ENCODE results near the gene SINHCAF.

Gene SINHCAF

GRCh38 chr12:31315784-31316465 lies 10.0 kb downstream of the SINHCAF start:
- Histone ChIP-seq H3K4me1 (ENCODE audit: low read length) (peaks cover 36% of the 10 kb centered on the region), H3K9me2 (replicated peaks; ENCODE audit: insufficient read depth, low read length) (no peaks in the 10 kb centered on the region), H3F3A (ENCODE audit: insufficient read depth, low read length) (peaks cover 12% of the 10 kb centered on the region), H3K27me3 (replicated peaks; ENCODE audit: insufficient read depth, low read length) (no peaks in the 10 kb centered on the region), H3K79me2 (ENCODE audit: low read length) (peaks cover 100% of the 10 kb centered on the region), H4K20me1 (ENCODE audit: insufficient read depth, low read length) (peaks cover 51% of the 10 kb centered on the region), H3K9me3 (replicated peaks; ENCODE audit: insufficient read depth, low read length) (no peaks in the 10 kb centered on the region), H3K4me3 (ENCODE audit: low read length) (no peak overlapping the region), H2AFZ (ENCODE audit: low read length) (no peak overlapping the region), H3K4me2 (ENCODE audit: low read depth, low read length) (no peak overlapping the region), H3K36me3 (replicated peaks; ENCODE audit: insufficient read depth, low read length) (0 out of 2 replicates have a peak, but pooled peaks cover 4% of the 10 kb centered on the region), H3K9ac (ENCODE audit: low read length) (no peak overlapping the region), H3K27ac (ENCODE audit: low read length) (no peak overlapping the region)
- no peak for DNase-seq
- no peak for TF ChIP-seq EZH2 (optimal IDR thresholded peaks at IDR 0.05; ENCODE audit: low read depth, low read length)
- no peak for TF ChIP-seq EZH2phosphoT487 (IDR thresholded peaks at IDR 0.05; ENCODE audit: low read length)
- TF ChIP-seq, protein P1, sequence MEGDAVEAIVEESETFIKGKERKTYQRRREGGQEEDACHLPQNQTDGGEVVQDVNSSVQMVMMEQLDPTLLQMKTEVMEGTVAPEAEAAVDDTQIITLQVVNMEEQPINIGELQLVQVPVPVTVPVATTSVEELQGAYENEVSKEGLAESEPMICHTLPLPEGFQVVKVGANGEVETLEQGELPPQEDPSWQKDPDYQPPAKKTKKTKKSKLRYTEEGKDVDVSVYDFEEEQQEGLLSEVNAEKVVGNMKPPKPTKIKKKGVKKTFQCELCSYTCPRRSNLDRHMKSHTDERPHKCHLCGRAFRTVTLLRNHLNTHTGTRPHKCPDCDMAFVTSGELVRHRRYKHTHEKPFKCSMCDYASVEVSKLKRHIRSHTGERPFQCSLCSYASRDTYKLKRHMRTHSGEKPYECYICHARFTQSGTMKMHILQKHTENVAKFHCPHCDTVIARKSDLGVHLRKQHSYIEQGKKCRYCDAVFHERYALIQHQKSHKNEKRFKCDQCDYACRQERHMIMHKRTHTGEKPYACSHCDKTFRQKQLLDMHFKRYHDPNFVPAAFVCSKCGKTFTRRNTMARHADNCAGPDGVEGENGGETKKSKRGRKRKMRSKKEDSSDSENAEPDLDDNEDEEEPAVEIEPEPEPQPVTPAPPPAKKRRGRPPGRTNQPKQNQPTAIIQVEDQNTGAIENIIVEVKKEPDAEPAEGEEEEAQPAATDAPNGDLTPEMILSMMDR (IDR thresholded peaks at IDR 0.05; ENCODE audit: low read length), result no peak

- Histone ChIP-seq H3K4me2 (ENCODE audit: low read depth, low read length) (no peak overlapping the region), H3K9me2 (replicated peaks; ENCODE audit: insufficient read depth, low read length) (no peaks in the 10 kb centered on the region), H3K4me3 (ENCODE audit: low read length) (no peak overlapping the region), H3K4me1 (ENCODE audit: low read length) (peaks cover 31% of the 10 kb centered on the region), H3K9ac (ENCODE audit: low read length) (no peak overlapping the region), H3K79me2 (ENCODE audit: low read length) (peaks cover 100% of the 10 kb centered on the region), H3K27ac (ENCODE audit: low read length) (no peak overlapping the region), H3K9me3 (replicated peaks; ENCODE audit: insufficient read depth, low read length) (no peaks in the 10 kb centered on the region), H2AFZ (ENCODE audit: low read length) (no peak overlapping the region), H3K36me3 (replicated peaks; ENCODE audit: insufficient read depth, low read length) (0 out of 2 replicates have a peak, but pooled peaks cover 4% of the 10 kb centered on the region), H4K20me1 (ENCODE audit: insufficient read depth, low read length) (peaks cover 46% of the 10 kb centered on the region), H3F3A (ENCODE audit: insufficient read depth, low read length) (peaks cover 12% of the 10 kb centered on the region), H3K27me3 (replicated peaks; ENCODE audit: insufficient read depth, low read length) (no peaks in the 10 kb centered on the region)
- TF ChIP-seq EZH2phosphoT487 (IDR thresholded peaks at IDR 0.05; ENCODE audit: low read length) (no peak), EZH2 (optimal IDR thresholded peaks at IDR 0.05; ENCODE audit: low read depth, low read length) (no peak)
- no peak for DNase-seq
Observed at GRCh38 chr12:31315044-31315715, 10.8 kb downstream of the SINHCAF start.

DNA sequence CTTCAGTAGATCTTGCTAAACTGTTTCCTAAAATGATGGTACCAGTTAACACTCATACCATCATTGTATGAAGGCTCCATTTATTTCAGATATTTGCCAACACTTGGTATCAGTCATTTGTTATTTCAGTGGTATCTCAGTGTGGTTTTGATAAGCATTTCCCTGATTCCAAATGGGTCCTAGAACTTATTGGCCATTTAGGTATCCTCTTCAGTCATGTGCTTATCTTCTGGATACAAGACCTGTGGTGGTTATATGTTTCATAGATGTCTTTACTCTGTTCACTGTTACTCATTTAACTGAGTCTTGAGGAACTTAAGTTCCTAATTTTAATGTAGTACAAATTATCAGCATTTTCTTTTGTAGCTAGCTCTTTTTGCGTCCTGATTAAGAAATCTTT lies 13.5 kb downstream of the SINHCAF start:
- H3K4me2 ChIP-seq (ENCODE audit: low read depth, low read length), result no peak overlapping the region
- TF ChIP-seq EZH2phosphoT487 (IDR thresholded peaks at IDR 0.05; ENCODE audit: low read length) (no peak), EZH2 (optimal IDR thresholded peaks at IDR 0.05; ENCODE audit: low read depth, low read length) (no peak)
- TF ChIP-seq, protein P1 (IDR thresholded peaks at IDR 0.05; ENCODE audit: low read length), result no peak
- peaks cover 100% of the 10 kb centered on the region for H3K79me2 ChIP-seq (ENCODE audit: low read length)
- H3K9me2 ChIP-seq (replicated peaks; ENCODE audit: insufficient read depth, low read length), result no peaks in the 10 kb centered on the region
- H3K4me1 ChIP-seq (ENCODE audit: low read length), result peaks cover 7% of the 10 kb centered on the region
- H3K4me3 ChIP-seq (ENCODE audit: low read length), result no peak overlapping the region
- no peak overlapping the region for H3K27ac ChIP-seq (ENCODE audit: low read length)
- H3K9me3 ChIP-seq (replicated peaks; ENCODE audit: insufficient read depth, low read length), result no peaks in the 10 kb centered on the region
- H3K27me3 ChIP-seq (replicated peaks; ENCODE audit: insufficient read depth, low read length), result no peaks in the 10 kb centered on the region
- no peak overlapping the region for H2AFZ ChIP-seq (ENCODE audit: low read length)
- no peak overlapping the region for H3K9ac ChIP-seq (ENCODE audit: low read length)
- peaks cover 29% of the 10 kb centered on the region for H4K20me1 ChIP-seq (ENCODE audit: insufficient read depth, low read length)
- H3K36me3 ChIP-seq (replicated peaks; ENCODE audit: insufficient read depth, low read length), result 0 out of 2 replicates have a peak, but pooled peaks cover 4% of the 10 kb centered on the region
- peaks cover 3% of the 10 kb centered on the region for H3F3A ChIP-seq (ENCODE audit: insufficient read depth, low read length)
- DNase-seq, result no peak
